ENCODE measurements around the gene DYNLT2.
"Not testable (repeated sequence)": the region's sequence is repeated elsewhere in the genome, so short reads cannot be mapped to it uniquely, and the experiment has no call there.

Gene DYNLT2

DNA sequence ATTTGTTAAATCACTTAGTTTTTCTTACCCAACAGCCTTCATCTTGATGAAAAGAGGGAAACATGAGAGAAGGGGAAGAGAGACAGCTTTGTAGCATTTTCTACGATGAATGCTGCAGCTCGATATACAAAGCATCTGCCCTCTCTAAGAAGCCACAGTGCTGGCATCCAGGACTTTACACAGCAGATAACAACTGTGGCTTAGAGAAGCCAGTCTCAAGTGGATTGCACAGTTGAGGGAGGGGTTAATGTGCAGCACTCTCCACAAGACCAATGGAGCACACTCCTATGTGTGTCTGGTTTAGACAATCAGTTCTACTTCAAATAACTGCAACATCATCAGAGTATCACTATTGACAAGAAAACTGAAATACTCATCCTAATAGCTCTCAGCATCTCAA lies 43.6 kb downstream of the DYNLT2 start:
- Mint-ChIP-seq H3K9me3 (no peaks in the 10 kb centered on the region), H3K27me3 (ENCODE audit: low read depth, poor library complexity) (no peaks in the 10 kb centered on the region), H3K4me1 (peaks cover 35% of the 10 kb centered on the region), H3K4me3 (no peak overlapping the region), H3K27ac (peak overlapping the region; percentile 54), H3K36me3 (ENCODE audit: low read depth) (peaks cover 26% of the 10 kb centered on the region)
- TF ChIP-seq, protein P1, sequence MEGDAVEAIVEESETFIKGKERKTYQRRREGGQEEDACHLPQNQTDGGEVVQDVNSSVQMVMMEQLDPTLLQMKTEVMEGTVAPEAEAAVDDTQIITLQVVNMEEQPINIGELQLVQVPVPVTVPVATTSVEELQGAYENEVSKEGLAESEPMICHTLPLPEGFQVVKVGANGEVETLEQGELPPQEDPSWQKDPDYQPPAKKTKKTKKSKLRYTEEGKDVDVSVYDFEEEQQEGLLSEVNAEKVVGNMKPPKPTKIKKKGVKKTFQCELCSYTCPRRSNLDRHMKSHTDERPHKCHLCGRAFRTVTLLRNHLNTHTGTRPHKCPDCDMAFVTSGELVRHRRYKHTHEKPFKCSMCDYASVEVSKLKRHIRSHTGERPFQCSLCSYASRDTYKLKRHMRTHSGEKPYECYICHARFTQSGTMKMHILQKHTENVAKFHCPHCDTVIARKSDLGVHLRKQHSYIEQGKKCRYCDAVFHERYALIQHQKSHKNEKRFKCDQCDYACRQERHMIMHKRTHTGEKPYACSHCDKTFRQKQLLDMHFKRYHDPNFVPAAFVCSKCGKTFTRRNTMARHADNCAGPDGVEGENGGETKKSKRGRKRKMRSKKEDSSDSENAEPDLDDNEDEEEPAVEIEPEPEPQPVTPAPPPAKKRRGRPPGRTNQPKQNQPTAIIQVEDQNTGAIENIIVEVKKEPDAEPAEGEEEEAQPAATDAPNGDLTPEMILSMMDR (IDR thresholded peaks at IDR 0.05) = no peak
- DNase-seq = no peak

DNA sequence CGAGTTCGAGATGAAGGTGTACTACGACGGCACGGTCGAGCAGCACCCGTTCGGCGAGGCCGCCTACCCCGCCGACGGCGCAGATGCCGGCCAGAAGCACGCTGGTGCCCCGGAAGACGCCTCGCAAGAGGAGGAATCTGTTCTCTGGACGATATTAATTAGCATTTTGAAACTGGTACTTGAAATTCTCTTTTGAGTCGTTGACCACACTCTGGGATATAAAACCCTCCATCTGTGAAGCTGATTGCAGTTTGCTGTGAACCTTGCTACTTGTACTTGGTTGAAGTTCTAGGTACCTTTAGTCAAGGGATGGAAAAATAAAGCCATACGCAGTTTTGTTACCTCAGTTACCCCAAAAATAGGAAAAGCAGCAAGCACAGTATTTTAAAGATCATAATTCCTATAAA lies 48.5 kb downstream of the DYNLT2 start:
- Mint-ChIP-seq H3K27ac (peak overlapping the region; percentile 84), H3K4me1 (peaks cover 61% of the 10 kb centered on the region), H3K36me3 (ENCODE audit: low read depth) (peaks cover 20% of the 10 kb centered on the region)

DNA sequence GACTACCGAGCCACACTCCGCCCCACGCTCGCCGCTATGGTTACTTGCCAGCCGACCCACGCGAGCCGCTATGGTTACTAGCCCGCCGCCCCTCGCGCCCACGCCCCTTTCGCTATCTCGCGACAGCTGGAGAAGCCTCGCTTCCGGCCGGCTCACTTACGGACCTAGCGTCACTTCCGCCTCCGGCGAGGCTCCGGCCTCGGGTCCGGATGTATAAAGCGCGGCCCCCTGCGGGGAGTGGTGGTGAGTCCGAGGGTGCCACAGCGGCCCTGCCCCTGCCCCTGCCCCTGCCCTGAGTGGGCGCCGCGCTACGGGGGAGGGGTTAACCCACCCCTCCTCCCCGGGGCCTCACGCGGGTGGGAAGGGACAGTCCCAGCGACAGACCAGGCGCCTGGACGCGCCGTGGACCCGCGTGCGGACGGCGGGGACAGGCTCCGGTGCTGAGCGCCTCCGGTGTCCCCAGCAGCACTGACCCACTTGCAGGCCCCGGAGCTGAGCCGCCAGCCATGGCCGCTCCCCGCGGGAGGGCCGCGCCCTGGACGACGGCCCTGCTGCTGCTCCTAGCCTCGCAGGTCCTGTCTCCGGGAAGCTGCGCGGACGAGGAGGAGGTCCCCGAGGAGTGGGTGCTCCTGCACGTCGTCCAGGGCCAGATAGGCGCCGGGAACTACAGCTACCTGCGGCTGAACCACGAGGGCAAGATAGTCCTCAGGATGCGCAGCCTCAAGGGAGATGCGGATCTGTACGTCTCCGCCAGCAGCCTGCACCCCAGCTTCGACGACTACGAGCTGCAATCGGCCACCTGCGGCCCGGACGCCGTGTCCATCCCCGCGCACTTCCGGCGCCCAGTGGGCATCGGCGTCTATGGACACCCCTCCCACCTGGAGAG lies 49.2 kb downstream of the DYNLT2 start, which contains the start of the genes C6orf120 and WDR27:
Gene C6orf120, plus strand, starts transcription at position 173 of the 886 bp plus-strand sequence. Its CDS starts 334 bp downstream, at position 507.
Gene WDR27, minus strand, starts transcription at position 76 of the 886 bp plus-strand sequence. CDS start 13,024 bp downstream, outside the sequence.
- peaks cover 5% of the 10 kb centered on the region for H3K27me3 Mint-ChIP-seq (ENCODE audit: low read depth, poor library complexity)
- H3K36me3 Mint-ChIP-seq (ENCODE audit: low read depth) = peaks cover 26% of the 10 kb centered on the region
- DNase-seq = peak; percentile 94
- H3K27ac Mint-ChIP-seq = peak within 1 kb of the TSS; percentile 88
- H3K4me1 Mint-ChIP-seq = peaks cover 61% of the 10 kb centered on the region
- peak within 1 kb of the TSS; percentile 96 for H3K4me3 Mint-ChIP-seq
- TF ChIP-seq, protein P1 (IDR thresholded peaks at IDR 0.05) = no peak
- peaks cover 15% of the 10 kb centered on the region for H3K9me3 Mint-ChIP-seq

More for the DNA sequence above, 48.5 kb downstream of the DYNLT2 start:
- no peak for DNase-seq
- Mint-ChIP-seq H3K4me3 (peak overlapping the region; percentile 90), H3K27me3 (ENCODE audit: low read depth, poor library complexity) (peaks cover 3% of the 10 kb centered on the region), H3K9me3 (peaks cover 8% of the 10 kb centered on the region)
- TF ChIP-seq, protein P1 (IDR thresholded peaks at IDR 0.05) = no peak

DNA sequence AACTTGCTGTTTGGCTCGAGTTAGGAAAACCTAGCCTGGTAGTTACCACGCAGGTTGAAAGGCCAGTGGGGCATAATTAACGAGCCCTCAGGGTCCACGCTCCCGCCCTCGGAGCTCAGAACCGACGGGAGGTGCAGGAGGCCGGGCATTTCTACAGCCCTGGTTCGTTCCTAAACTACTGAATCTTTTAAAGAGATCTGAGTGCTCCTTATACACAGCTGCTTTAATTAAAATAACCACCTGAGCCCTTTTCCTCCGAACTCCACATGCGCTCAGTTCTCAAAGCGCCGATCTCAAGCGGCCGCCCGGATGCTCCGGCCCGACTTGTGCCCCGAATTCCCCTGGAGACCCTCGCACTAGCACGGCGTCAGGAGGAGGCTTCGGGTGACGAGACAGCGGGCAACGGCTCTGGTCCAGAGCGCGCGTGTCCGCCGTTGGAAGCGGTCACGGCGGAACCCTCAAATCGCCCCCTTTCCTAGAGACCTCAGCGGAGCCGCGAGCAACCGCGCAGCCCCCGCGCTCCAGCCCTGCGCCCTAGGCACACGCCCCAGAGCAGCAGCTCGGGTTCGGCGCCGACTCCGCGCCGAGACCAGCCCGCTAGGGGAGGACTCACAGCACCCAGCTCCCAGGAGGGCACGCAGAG lies 49.9 kb downstream of the DYNLT2 start:
- TF ChIP-seq, protein P1 (IDR thresholded peaks at IDR 0.05) = no peak
- H3K27me3 Mint-ChIP-seq (ENCODE audit: low read depth, poor library complexity) = peaks cover 5% of the 10 kb centered on the region
- peak overlapping the region; percentile 88 for H3K27ac Mint-ChIP-seq
- H3K4me3 Mint-ChIP-seq = peak overlapping the region; percentile 96
- peaks cover 22% of the 10 kb centered on the region for H3K9me3 Mint-ChIP-seq
- H3K36me3 Mint-ChIP-seq (ENCODE audit: low read depth) = peaks cover 33% of the 10 kb centered on the region
- H3K4me1 Mint-ChIP-seq = peaks cover 60% of the 10 kb centered on the region
- no peak for DNase-seq

DNA sequence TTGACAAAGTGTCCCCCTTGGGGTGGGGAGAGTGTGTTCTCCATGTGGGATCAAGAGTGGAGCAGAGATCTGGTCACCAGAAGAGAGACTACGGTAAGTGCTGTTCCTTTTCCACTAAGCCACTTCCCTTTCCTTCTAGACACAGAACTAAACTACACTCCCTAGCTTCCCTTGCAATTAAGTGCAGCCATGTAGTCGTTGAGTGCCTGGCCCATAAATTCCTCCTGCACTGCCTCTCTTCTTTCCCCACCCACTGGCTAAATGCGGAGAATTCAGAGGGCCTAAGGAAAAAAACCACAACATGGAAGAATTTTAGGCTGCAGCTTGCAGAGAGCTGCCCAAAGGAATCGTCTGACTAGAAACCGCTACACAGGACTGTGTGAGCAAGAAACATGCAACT lies 51.1 kb downstream of the DYNLT2 start:
- TF ChIP-seq, protein P1 (IDR thresholded peaks at IDR 0.05) = no peak
- peaks cover 34% of the 10 kb centered on the region for H3K9me3 Mint-ChIP-seq
- peaks cover 41% of the 10 kb centered on the region for H3K36me3 Mint-ChIP-seq (ENCODE audit: low read depth)
- peaks cover 5% of the 10 kb centered on the region for H3K27me3 Mint-ChIP-seq (ENCODE audit: low read depth, poor library complexity)
- DNase-seq = no peak
- H3K27ac Mint-ChIP-seq = peak overlapping the region; percentile 44
- peaks cover 50% of the 10 kb centered on the region for H3K4me1 Mint-ChIP-seq
- peak overlapping the region; percentile 96 for H3K4me3 Mint-ChIP-seq

DNA sequence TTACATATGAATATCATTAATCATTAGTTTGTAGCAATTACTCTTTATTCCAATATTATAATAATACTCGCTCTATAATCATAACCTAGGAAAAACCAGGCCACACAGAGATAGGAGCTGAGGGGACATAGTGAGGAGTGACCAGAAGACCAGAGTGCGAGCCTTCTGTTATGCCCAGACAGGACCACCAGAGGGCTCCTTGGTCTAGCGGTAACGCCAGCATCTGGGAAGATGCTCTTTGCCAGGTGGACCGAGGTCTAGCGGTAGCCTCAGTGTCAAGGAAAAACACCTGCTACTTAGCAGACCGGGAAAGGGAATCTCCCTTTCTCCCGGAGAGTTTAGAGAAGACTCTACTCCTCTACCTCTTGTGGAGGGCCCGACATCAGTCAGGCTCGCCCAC lies 54.3 kb downstream of the DYNLT2 start:
- peak; percentile 20 for DNase-seq
- H3K9me3 Mint-ChIP-seq = peaks cover 61% of the 10 kb centered on the region

More for the DNA sequence above, 54.3 kb downstream of the DYNLT2 start:
- H3K27me3 Mint-ChIP-seq (ENCODE audit: low read depth, poor library complexity); H3K4me3 Mint-ChIP-seq; H3K27ac Mint-ChIP-seq: not testable (repeated sequence)
- Mint-ChIP-seq H3K36me3 (ENCODE audit: low read depth) (peaks cover 73% of the 10 kb centered on the region), H3K4me1 (peaks cover 28% of the 10 kb centered on the region)
